GM19043 (cell line): ENCODE data around the gene TTLL10.
"Not testable (repeated sequence)": the region's sequence is repeated elsewhere in the genome, so short reads cannot be mapped to it uniquely, and the experiment has no call there.

Experiments used
- ATAC-seq: cut with Tn5 transposase; IDR thresholded peaks from one replicate; pipeline ENCODE4 v1.9.1; 2021; ENCODE audit warnings: low read depth; ENCODE audit not compliant: unreplicated experiment

Gene TTLL10

DNA sequence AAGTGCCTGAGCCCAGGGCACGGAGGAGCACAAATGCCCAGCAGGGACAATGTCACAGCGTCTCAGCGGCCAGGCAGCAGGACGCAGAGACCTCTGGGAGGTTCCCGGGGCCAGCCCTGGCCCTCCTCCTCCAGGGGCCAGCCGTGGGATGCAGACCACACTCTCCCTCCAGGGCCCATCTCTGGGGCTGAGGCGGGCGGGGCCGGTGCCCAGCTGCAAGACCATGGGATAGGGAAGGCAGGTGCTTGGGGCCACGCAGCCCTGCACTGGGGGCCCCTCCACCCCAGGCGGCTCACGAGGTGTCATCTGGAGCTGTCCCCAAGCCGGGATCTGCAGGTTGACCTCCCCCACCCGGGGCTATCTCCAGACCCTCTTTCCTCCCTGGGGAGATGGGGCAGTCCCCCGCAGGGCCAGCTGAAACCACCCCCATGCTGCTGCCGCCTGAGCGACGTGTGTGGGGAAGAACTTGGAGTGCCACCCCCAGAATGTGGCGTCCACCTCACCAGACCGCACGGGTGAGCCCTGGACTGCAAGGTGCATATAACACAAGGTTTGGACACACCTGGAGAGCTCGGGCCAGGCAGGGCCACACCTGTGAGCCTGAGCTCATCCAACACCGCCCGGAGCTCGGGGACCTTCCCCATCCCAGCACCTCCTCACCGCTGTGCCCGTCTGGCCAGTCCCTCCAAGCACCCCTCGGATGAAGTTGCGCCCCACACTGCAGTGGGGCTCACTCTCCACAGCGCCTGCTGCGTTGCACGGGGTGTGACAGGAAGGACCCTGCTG lies 4.1 kb upstream of the TTLL10 start:
- no peak for ATAC-seq

DNA sequence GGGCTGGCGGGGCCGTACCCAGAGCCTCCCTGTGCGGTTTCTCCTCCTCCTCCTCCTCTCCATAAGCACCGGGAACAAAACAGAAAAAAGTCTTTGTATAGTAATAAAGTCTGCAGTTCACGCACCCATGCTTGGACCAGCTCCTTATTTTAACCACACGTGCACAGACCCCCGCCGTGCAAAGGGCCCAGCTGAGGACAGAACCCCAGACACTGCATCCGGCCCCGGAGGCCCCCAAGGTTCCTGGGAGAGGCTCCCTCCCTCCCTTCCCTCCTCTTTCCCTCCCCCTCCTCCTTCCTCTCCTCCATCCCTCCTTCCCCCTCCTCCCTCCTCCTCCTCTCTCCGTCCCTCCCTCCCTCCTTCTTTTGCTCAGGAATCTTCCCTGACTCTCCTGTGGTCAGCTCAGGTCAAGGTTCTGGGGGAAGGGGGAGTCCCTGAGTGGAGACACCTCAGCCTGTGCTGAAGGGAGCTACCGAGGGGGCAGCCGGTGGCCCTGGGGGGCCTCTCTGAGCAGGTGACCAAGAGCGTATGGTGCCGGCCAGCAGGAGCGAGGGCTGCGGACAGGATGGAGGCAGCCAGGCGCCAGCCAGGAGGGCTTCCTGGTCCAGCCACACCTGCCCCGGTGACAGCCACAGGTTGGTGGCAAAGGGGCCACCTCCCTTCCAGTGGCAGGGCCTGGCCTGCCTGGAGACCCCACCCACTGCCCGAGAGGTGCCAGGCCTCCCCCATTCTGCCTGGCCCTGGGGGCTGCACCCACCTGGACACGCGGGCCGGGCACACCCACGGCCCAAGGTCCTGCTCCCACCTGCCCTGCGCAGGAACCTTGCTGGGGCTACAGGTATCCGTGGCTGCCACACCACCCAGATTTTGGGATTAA lies 3.2 kb upstream of the TTLL10 start:
- ATAC-seq, result no peak

DNA sequence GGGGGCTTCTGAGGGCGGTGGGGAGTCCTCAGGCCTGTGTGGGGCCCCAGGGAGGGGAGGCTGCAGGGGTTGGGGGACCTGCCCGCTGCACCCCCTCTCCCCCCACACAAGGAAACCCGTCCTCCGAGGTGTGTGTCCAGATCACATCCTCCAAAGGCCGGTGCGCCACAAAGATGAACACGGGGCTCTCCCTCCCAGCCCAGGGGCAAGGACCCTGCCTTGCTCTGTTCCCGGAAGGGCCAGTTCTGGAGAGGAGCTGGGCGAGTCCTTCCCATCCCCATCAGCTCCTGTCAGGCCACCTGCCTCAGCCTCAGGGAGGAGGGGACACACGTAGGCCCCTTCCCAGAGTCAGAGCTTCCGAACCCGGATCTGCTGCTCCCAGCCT lies 2.5 kb upstream of the TTLL10 start:
- no peak for ATAC-seq

DNA sequence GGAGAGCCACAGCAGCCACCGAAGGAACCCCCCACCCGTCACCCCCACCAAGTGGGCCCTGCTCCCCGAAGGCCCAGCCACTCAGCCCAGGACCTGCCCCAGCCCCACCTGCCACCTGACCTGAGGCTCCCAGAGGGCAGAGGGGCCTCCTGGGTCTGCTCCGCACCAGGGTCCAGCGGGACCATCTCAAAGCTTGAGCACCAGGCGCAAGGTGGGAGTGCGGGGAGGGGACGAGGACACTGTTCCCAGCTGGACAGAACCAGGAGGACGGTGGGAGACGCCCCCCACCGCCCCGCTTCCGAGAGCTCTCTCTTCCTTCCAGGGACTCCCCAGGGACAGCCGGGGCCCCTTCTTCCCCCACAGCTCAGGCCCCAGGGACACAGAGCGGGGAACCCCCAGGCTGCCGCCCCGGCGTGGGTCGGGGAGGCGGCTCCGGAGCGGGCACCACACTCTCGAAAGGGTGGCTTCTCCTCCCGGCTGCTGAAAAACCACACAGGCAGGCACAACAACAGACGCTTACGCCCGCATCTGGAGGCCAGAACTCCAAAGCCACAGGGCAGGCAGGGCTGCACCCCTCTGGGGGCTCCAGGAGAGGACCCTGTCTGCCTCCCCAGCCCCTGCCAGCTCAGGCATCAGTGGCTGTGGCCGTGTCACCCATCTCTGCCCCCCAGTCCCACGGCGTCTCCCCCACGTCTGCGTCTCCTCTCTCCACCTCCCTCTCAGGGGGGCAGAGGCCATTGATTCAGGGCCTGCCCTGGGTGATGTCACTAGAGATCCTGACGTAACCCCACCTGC lies 1.9 kb upstream of the TTLL10 start:
- ATAC-seq, result no peak

DNA sequence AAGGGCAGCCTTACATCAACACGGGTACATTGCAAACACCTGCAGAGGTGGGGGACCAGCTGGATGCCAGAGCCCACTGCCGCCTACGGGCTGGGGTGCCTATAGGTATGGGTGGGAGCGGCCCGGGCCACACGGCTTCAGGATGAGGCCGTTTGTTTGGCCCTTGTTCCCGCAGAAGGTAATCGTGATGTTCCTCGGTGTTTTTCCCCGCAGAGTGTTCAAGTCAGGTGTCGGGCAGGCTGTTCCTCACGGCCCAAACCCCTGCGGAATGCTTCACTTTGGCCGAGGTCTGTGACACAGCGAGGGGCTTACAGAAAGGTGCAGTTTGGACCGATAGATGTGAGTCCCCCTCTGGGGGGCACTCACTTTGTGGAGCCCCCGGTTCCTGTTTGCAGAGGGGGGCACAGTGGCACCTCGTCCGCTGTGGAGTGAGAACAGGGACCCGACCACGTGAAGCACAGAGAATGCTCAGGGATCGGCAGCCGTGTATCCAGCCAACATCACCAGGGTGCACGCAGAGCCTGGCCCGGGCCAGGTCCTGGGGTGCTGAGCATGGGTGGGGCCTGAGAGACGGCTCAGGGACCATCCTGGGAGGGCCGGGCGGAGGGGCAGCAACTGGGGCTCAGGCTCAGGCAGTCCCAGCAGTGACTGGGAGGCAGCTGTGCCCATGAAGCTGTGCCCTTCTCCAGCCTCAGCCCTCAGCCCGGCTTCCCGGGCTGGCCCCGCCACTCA lies 453 bp upstream of the TTLL10 start:
- ATAC-seq, result no peak

DNA sequence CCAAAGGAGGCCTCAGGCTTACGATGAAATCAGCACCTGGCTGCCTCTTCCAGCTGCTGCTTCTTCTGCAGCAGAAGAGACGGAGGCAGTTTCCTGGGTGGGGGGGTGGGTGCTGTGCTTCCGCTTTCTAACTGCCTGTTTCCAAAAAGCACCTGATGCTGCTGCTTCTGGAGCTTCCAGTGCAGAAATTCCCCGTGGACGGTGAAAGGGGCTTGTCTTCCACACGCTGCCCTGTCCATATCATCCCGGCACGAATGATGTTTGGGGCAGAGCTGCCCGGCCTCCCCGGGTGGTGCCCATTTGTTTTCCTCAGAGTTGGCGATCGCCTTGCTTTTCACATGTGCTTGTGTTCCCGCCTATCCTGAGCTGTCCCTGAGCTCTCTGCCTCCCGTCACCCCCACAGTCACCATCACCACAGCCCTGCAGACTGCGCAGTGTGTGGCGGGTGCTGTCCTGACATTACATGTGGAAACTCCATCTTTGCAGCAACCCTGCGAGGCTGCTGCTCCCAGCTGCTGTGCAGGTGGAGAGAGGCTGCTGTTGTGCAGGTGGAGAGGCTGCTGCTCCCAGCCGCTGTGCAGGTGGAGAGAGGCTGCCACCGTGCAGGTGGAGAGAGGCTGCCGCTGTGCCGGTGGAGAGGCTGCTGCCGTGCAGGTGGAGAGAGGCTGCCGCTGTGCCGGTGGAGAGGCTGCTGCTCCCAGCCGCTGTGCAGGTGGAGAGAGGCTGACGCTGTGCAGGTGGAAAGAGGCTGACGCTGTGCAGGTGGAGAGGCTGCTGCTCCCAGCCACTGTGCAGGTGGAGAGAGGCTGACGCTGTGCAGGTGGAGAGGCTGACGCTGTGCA lies 1.8 kb downstream of the TTLL10 start:
- no peak for ATAC-seq

DNA sequence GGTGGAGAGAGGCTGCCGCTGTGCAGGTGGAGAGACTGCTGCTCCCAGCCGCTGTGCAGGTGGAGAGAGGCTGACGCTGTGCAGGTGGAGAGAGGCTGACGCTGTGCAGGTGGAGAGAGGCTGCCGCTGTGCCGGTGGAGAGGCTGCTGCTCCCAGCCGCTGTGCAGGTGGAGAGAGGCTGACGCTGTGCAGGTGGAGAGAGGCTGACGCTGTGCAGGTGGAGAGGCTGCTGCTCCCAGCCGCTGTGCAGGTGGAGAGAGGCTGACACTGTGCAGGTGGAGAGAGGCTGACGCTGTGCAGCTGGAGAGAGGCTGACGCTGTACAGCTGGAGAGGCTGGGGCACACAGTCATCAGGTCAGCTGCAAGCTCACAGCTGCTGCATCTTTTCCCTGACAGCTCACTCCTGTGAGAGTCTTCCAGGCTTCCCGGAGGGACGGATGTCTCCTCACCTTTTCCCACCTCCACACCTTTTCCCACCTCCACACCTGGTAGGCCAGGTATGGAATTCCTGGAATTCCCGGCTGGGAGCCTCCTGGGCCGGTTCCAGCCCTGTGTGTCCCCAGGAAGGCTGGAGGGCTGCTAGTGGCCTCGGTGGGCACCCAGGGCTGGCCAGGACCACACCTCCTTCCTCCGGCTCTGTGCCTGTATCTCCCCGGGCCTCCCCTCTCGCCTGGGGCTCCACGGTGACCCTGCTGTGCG lies 2.5 kb downstream of the TTLL10 start:
- not testable (repeated sequence) for ATAC-seq

DNA sequence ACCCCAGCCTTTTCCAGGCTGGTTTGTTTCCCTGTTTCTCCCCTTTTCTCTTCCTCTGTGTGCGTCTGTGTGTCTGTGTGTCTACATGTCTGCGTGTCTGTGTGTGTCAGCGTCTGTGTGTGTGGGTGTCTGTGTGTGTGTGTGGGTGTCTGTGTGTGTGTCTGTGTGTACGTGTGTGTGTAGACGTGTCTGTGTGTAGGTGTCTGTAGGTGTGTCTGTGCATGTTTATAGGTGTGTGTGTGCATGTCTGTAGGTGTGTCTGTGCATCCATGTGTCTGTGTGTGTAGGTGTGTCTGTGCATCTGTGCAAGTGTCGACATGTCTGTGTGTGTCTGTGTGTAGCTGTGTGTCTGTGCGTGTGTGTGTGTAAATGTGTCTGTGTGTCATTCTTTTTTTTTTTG lies 3.3 kb downstream of the TTLL10 start:
- ATAC-seq, result no peak

DNA sequence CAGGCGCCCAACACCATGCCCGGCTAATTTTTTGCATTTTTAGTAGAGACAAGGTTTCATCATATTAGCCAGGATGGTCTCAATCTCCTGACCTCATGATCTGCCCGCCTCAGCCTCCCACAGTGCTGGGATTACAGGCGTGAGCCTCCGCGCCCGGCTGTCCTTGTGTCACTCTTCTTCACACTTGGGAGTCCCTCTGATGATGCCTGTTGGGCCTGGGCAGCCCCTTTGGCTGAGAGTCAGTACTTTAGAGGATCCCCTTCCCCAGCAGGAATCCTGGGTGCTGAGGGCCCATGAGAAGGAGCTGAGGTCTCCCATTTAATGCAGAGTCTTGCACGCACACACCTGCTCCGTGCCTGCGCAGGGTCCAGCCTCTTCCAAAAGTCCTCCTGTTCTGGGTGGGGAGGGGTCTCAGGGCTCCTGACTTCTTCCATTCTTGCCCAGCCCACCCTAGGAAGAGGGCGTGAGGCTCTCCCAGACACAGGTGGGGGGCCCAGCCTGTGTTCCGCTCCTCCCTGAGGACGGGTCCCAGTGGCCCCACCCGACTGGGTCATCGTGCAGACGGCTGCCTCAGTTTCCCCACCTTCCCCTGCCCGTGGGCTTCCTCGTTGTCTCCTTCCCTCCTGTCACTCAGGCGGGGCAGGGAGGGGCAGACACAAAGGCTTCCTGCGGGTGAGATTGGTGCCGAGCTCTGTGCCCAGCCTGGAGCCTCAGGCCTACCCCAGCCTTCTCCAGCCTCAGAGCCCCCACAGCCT lies 3.9 kb downstream of the TTLL10 start:
- ATAC-seq, result no peak

DNA sequence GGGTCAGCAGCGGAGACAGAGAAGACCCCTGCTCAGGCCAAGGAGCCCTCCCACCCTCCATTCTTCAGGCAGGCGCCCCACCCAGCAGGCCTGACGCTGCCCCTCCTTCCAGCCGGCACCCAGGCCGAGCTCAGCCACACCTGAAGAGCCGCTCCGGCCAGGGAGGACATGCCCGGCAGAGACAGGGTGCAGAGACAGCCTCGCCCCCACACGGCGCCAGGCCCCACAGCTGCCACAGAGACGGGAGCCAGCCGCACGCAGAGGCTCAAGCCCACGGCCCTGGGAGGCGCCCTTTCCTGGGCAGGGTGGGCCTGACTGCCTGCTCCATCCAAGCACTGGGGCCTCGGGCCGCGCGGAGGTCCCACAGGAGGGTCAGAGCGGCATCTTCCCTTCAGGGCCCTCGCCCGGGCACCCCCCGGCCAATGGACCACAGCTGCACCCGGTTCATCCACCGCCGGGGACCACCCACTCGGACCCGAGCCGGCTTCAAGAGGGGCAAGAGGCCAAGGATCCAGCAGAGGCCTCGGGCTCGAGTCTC lies 5.2 kb downstream of the TTLL10 start:
- no peak for ATAC-seq

DNA sequence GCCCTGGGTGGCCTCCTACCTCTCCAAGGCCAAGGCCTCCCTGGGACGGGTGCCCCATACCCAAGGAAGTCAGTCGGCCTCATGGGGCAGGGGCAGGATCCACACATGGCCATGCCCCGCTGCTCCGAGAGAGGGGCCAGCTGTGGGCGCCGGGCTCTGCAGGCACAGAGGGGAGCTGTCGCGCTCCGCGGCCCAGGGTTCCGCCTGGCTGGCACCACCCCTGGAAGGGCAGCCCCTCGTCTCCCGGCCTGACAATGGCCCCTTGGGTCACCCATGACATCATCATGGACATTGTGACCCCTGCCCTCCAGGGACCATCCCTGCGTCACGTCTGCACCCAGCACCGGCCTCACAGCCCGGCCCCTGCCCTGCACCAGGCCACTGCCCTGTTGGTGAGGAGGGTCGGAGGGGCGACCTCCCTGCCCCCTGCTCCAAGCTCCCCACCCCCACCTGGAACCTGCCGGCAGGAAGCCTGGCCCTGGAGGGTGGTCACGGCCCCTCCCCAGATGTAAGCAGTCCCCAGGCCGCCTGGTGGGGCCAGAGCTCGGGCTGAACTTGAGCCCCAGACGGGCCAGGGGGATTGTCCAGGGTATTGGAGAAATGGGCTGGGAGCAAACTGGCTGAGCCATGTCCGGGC lies 5.8 kb downstream of the TTLL10 start:
- ATAC-seq, result no peak

DNA sequence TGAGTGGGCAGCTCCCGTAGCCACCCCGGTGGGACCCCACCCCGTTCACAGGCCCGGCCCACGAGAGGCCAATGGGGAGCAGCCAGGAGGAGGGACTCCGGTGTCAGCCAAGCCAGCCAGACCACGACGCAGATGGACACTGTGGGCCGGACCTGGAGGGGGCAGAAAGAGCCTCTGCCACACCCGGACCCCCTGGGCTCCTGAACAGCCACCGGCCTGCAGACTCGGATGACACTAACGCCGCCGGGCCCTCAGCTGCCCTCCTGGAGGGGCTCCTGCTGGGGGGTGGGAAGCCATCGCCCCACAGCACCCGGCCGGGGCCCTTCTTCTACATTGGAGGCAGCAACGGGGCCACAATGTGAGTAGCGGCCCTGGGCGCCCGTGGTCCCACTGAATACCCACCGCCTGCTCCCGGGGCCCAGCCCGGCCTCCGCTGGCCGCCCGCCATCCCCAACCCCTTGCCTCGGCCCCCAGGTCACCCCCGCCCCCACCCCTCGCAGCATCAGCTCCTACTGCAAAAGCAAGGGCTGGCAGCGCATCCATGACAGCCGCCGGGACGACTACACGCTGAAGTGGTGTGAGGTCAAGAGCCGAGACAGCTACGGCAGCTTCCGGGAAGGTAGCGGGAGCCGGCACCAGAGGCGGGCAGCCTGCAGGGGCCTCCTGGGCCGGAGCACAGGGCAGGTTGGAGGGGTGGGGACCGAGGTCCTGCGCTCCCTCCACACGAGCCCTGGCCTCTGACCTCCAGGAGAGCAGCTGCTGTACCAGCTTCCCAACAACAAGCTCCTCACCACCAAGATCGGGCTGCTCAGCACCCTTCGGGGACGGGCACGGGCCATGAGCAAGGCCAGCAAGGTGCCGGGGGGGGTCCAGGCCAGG lies 6.5 kb downstream of the TTLL10 start:
- no peak for ATAC-seq

DNA sequence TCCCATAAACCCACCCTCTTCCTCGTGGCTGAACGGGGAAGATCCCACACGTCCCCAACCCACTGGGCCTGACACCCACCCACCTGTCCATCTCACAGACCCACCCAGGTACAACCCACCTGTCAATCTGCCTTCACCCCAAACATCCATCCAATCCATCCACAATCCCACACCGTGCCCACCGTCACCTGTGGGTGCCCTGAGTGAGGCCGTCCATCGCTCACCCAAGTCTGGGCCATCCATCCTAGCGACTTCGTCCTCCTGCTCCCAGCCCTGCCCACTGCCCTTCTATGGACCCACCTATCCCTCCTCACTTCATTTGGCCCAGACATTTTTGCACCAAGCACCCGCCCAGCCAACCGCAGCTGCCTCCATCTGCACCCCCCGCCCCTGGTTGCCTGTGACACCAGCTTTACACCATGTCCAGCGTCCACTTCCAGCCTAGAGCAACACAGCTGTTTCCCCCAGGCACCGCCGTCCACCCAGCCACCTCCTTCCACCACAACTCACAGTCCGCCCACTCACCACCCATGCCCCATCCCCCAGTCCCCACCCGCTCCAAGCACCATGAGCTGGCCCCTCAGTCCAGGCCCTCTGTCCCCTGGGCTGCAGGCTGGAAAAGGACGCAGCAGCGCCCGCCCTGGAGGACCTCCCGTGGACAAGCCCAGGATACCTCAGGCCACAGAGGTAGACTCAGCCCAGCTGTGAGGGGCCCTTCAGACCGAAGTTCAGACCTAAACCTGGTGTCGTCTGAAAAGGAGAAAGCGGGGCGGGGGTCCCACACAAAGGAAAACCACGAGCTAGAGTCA lies 7.7 kb downstream of the TTLL10 start:
- ATAC-seq, result no peak

DNA sequence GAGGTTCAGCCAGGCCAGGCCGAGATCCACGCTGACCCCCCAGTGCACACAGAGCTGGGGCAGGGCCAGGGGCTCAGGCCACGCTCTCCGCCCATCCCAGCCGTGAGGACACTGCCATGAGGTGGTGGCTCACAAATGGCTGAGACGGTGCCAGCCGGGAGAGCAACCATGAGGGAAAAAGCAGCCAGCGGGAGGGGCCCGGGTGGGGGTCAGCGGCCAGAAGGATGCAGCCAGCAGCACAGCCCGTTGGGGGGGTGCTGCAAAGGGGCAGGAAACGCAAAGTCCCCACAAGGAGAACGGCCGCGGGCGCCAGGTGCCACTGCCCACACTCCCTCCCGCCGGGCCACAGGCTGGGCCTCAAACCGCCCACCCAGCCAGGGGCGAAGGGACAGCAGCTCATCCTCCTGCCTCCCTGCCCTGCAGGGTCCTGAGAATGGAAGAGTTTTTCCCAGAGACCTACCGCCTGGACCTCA lies 8.3 kb downstream of the TTLL10 start:
- no peak for ATAC-seq

DNA sequence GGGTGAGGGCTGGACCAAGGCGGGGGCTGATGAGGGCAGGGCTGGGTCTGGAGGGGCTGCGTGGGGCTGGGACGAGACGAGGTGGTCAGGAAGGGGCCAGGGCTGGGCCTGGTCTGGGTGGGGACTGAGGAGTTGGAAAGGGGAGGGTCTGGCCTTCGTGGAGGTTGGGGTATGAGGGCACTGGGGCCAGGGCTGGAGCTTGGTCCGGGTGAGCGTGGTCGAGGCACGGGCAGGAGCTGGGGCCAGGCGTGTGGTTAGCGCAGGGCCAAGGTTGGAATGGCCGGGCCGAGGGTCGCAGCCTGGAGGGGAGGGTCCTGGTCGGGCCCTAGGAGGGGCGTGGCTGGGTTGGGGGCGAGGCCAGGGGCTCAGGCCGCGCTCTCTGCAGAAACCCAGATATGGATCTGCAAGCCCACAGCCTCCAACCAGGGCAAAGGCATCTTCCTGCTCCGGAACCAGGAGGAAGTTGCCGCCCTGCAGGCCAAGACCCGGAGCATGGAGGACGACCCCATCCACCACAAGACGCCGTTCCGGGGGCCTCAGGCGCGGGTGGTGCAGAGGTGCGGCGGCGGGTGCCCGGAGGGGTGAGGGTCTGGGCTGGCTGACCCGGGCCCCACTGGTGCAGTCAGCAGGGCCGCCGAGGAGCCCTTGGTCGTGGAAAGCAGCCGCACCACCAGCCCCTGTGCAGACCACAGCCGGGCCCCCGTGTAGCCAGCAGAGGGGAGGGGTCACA lies 9.0 kb downstream of the TTLL10 start:
- ATAC-seq, result no peak
